ENCODE results near the gene IL2RA. TPM values are rescaled to one million over a fixed set of nuclear protein-coding genes. Genes with fewer than 3 reads are reported as not detected.

Gene IL2RA
- polyA plus RNA-seq, 1 donor (not counting 4 experiments of a cell fraction or from before 2014, with no cell fraction given): not detected

DNA sequence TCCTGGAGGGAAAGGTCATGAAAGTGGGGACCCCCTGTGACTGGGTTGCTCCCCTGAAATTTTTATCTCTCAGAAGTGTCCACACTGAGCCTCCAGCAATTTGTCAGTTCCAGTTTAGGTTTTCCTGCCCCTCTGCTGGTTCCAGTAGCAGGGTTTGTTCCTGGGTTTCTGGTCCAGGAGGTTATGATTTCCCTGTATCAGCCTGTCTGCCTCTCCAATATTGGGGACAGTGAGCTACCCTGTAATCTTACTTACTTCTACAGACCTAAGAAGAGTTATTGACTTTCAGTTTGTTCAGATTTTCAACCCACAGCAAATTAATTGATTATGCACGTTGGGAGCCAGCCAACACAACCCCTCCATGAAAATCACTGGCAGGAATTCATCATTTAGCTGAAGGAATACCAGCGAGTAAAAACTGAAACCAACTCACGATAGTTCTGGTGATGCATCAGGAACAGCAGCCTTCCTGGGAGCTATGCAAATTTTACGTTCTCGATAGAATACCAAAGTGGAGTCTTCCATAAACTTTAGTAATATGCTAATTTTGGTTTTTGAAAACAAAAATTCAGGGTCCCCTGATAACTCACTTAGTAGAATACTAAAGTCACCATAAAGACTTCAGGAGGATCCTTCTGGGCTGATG lies 53.5 kb downstream of the IL2RA start:
- no peaks in the 10 kb centered on the region for H3K9me3 ChIP-seq (ENCODE audit: control insufficient read depth, low read depth, low read length)
- no peak overlapping the region for H3K27ac ChIP-seq (ENCODE audit: control insufficient read depth, insufficient read depth, low read length)
- TF ChIP-seq, protein P1, sequence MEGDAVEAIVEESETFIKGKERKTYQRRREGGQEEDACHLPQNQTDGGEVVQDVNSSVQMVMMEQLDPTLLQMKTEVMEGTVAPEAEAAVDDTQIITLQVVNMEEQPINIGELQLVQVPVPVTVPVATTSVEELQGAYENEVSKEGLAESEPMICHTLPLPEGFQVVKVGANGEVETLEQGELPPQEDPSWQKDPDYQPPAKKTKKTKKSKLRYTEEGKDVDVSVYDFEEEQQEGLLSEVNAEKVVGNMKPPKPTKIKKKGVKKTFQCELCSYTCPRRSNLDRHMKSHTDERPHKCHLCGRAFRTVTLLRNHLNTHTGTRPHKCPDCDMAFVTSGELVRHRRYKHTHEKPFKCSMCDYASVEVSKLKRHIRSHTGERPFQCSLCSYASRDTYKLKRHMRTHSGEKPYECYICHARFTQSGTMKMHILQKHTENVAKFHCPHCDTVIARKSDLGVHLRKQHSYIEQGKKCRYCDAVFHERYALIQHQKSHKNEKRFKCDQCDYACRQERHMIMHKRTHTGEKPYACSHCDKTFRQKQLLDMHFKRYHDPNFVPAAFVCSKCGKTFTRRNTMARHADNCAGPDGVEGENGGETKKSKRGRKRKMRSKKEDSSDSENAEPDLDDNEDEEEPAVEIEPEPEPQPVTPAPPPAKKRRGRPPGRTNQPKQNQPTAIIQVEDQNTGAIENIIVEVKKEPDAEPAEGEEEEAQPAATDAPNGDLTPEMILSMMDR (optimal IDR thresholded peaks at IDR 0.05 in 1 of 3, IDR thresholded peaks at IDR 0.05 in 1 of 3, conservative IDR thresholded peaks at IDR 0.05 in 1 of 3; ENCODE audit: extremely low read depth in 1 of 3, insufficient read depth in 2 of 3, low read length in 3 of 3): no peak
- TF ChIP-seq EZH2 (IDR thresholded peaks at IDR 0.05; ENCODE audit: low read length): no peak
- H3K4me3 ChIP-seq (ENCODE audit: control insufficient read depth in 2 of 3, extremely low read depth in 1 of 3, insufficient read depth in 2 of 3, low read depth in 1 of 3, low read length in 3 of 3): peak overlapping the region in 1 of 3 experiments; percentile 39
- no peaks in the 10 kb centered on the region for H3K36me3 ChIP-seq (ENCODE audit: control insufficient read depth in 2 of 2, extremely low read depth in 1 of 2, insufficient read depth in 2 of 2, low read length in 2 of 2)
- FAIRE-seq (no peak), DNase-seq (ENCODE audit: low read depth, low spot score) (no peak)
- no peak overlapping the region for H2AFZ ChIP-seq (ENCODE audit: control insufficient read depth, low read length)
- no peak overlapping the region for H3K9ac ChIP-seq (ENCODE audit: control insufficient read depth, extremely low read depth, insufficient read depth, low read length)
- no peaks in the 10 kb centered on the region for H3K79me2 ChIP-seq (ENCODE audit: control insufficient read depth, insufficient read depth, low read length)
- dilution Hi-C loops (cut with MboI; ENCODE audit: extremely low pct_ligation_motif_present, low sequenced_read_pairs): no loop called here
- peak overlapping the region; percentile 61 for H3K4me2 ChIP-seq (ENCODE audit: control insufficient read depth, extremely low read depth, insufficient read depth, low read depth, low read length)
- no peaks in the 10 kb centered on the region for H4K20me1 ChIP-seq (ENCODE audit: control insufficient read depth, extremely low read depth, insufficient read depth, low read length)
- no peaks in the 10 kb centered on the region for H3K4me1 ChIP-seq (ENCODE audit: control insufficient read depth, extremely low read depth, insufficient read depth, low read length)
- H3K27me3 ChIP-seq (ENCODE audit: control insufficient read depth, extremely low read depth, insufficient read depth, low read length): peaks cover 5% of the 10 kb centered on the region
- H3K9me1 ChIP-seq (ENCODE audit: control insufficient read depth, extremely low read depth, insufficient read depth, low read length): no peaks in the 10 kb centered on the region

DNA sequence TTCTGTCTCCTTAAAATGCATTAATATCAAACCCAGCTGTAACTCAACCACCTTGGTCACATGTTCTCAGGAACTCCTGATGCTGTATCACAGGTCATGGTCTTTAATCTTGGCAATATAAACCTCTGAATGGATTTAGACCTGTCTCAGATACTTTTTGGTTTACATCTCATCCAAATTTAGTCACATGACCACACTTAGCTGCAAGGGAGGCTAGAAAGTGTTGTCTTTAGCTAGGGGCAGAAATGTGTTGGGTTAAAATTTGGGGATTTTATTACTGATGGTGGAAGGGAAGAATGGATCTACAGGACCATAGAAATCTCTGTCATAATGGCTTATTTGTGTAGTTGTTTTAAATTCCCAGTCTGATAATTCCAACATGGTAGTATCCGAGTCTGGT lies 55.2 kb downstream of the IL2RA start:
- no peak overlapping the region for H3K4me3 ChIP-seq (ENCODE audit: control insufficient read depth in 2 of 3, extremely low read depth in 1 of 3, insufficient read depth in 2 of 3, low read depth in 1 of 3, low read length in 3 of 3)
- no peaks in the 10 kb centered on the region for H4K20me1 ChIP-seq (ENCODE audit: control insufficient read depth, extremely low read depth, insufficient read depth, low read length)
- FAIRE-seq: no peak
- no peaks in the 10 kb centered on the region for H3K9me3 ChIP-seq (ENCODE audit: control insufficient read depth, low read depth, low read length)
- H3K79me2 ChIP-seq (ENCODE audit: control insufficient read depth, insufficient read depth, low read length): no peaks in the 10 kb centered on the region
- H3K27me3 ChIP-seq (ENCODE audit: control insufficient read depth, extremely low read depth, insufficient read depth, low read length): peaks cover 5% of the 10 kb centered on the region
- DNase-seq (ENCODE audit: low read depth, low spot score): no peak
- no peak overlapping the region for H3K27ac ChIP-seq (ENCODE audit: control insufficient read depth, insufficient read depth, low read length)
- TF ChIP-seq, protein P1 (optimal IDR thresholded peaks at IDR 0.05 in 1 of 3, IDR thresholded peaks at IDR 0.05 in 1 of 3, conservative IDR thresholded peaks at IDR 0.05 in 1 of 3; ENCODE audit: extremely low read depth in 1 of 3, insufficient read depth in 2 of 3, low read length in 3 of 3): no peak
- H3K36me3 ChIP-seq (ENCODE audit: control insufficient read depth in 2 of 2, extremely low read depth in 1 of 2, insufficient read depth in 2 of 2, low read length in 2 of 2): no peaks in the 10 kb centered on the region
- H2AFZ ChIP-seq (ENCODE audit: control insufficient read depth, low read length): no peak overlapping the region
- H3K9me1 ChIP-seq (ENCODE audit: control insufficient read depth, extremely low read depth, insufficient read depth, low read length): no peaks in the 10 kb centered on the region
- H3K4me1 ChIP-seq (ENCODE audit: control insufficient read depth, extremely low read depth, insufficient read depth, low read length): no peaks in the 10 kb centered on the region
- dilution Hi-C loops (cut with MboI; ENCODE audit: extremely low pct_ligation_motif_present, low sequenced_read_pairs): no loop called here
- no peak overlapping the region for H3K9ac ChIP-seq (ENCODE audit: control insufficient read depth, extremely low read depth, insufficient read depth, low read length)
- no peak overlapping the region for H3K4me2 ChIP-seq (ENCODE audit: control insufficient read depth, extremely low read depth, insufficient read depth, low read depth, low read length)
